HG03520 (cell line): ENCODE data around the gene ITPR2.

Experiments used
- ATAC-seq: cut with Tn5 transposase; IDR thresholded peaks from one replicate; pipeline ENCODE4 v1.9.1; 2021; ENCODE audit warnings: mild to moderate bottlenecking, moderate library complexity; ENCODE audit not compliant: unreplicated experiment

Gene ITPR2

DNA sequence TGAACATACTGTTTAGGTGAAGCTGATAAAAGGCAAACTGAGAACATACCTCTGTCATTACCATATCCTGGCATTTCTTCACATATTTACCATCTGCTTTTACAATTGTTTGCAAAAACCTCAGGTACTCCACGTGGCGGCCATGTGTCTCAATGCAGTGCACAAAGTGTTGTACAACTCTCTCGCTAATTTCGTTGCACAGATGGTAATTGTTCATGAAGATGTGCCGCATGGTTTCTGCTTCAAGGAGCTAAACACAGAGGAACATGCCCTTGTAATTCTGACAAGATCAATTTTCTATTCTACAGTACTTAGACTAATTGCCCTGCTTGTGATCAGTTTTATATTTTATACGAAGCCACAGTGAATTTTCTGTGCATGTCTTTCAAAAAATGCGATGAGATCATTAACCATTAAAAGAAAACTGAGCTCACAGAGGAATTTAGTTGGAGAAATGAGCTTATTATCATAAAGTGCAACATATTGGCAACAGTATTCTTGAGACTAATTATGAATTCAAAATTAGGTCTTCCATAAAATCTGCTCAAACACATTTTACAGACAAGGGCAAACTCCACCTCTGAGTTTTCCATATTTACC is 233.8 kb downstream of the ITPR2 start:
- no peak for ATAC-seq

DNA sequence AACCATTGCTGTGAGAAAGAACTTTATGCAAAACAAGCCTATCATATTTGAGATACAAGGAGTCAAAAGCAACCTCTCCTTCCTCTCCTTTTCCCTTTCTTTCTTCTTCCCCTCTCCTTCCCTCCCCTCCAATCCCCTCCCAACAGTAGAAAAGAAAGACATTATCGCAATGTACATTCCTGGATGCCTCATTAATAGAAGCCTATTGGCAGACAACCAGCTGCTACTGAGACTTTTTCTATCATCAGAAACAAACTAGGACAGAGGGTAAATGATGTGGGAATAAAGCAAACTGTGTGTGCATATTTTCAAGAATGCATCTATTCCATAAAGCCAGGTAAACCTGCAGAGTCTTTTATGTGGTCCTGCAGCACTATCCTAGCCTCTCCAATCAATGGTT is 237.2 kb downstream of the ITPR2 start:
- no peak for ATAC-seq

DNA sequence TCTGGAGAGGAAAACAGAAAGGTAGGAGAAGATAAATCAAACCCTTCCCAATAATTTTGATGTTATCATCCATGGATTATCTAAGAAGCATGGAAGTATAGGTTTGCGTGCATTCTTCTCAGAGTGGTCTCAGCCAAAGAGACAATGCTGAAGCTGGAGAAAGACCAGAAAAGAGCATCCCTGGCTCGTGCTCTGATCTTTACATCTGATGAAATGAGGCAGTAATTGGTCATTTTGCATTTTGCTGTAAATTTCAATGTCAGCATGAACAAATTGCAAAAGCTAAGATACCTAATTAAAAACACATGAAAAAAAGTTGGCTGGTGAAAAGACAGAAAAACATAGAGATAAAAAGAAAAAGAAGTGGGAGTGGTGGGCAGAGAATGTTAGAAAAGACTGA is 252.4 kb downstream of the ITPR2 start:
- ATAC-seq: no peak

DNA sequence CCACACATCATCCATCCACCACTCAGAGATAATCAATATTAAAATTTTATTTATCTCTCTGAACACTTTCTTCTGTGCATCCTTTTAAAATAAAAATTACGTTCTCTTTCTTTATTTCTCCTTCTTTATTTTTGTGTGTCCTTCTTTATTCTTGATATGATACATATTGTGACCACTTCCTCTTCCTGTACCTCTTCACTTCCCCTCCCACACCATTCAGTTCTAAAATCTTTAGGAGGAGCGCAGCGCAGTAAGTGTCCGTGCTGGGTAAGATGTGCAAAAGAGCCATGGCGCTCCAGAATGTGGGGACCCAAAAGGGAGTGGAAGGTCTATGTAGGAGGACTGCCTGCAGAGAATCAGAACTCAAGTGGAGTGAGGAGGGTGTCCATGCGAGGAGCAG is 256.7 kb downstream of the ITPR2 start:
- no peak for ATAC-seq

DNA sequence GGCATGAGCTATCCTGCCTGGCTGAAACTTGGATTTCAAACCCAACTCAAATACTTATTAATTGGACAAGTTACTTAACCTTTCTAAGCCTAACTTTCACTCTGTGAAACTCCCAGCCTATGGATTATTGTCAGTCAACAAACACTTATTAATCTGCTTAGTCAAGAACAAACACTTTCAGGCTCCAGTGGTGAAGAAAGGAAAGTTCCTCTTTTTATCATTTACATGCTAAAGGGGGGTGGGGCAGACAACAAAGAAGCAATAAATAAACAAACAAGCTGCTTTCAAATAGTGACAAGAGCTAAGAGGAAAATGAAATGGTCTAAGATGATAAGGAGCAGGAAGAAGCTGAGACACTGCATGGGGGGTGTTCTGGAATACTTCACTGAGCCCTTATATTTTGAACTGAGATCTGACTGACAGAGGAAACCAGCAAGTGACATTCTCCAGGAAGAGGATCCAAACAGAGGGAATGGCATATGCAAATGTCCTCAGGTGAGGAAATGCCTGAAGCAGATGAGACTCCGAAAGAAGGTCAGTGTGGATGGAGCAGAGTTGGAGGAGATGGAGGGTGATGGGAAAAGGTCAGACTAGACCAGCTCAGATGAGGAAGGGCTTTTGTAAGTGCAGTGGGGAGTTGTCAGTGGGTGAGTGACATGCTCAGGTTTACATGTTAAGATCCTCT is 259.6 kb downstream of the ITPR2 start:
- ATAC-seq: no peak

DNA sequence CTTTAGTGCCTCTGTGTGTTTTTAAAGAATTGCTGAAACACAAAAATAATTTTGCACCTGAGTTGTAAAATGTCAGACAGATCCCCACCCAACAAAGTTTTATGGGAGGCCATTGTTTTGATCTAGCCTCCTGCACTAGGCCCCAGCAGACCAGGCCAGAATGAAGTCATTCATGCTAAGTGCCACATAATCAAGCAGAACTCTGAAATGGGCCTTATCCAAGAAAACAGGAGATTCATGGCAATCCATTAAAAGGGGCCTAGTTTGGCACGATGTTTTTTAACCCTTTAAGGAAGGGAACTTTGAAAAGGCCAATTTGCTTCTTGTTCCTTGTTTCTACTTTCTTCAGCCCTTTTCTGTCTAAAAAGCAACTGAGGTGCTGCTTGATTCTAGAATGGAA is 260.9 kb downstream of the ITPR2 start:
- no peak for ATAC-seq

DNA sequence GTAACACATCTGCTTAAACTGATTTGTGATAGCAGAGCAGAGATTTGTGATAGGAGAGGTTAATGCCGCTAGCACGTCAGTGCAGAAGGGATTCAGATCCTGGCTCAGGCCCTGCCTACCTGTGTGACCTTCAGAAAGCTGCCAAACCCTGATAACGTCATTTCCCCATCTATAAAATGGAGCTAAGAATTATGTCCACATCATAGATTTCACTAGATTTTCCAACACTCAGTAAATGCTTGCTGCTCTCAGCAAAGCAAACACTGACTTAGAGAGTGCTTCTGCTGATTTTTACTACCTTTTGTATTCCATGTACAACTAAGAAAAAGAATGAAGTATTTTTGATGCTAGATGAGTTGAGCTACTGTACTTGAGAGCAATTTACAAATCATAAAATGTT is 261.4 kb downstream of the ITPR2 start:
- no peak for ATAC-seq

DNA sequence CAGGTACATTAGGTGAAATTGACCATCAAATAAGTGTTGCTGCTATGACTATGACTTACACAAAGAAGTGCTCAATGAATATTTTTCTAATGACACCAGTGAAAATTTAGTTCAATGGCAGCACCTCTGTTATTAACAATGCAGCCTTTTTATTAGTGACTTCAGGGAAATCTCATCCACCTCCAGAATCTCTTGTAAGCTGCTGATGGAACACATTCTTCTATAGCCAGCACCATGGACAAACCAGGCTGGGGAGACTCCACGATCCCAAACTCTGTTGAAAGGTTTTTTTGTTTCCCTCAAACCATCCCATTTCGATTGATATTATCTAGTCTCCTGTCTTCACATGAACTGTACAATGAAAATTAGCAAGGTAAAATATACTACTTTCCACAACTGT is 265.9 kb downstream of the ITPR2 start:
- no peak for ATAC-seq

DNA sequence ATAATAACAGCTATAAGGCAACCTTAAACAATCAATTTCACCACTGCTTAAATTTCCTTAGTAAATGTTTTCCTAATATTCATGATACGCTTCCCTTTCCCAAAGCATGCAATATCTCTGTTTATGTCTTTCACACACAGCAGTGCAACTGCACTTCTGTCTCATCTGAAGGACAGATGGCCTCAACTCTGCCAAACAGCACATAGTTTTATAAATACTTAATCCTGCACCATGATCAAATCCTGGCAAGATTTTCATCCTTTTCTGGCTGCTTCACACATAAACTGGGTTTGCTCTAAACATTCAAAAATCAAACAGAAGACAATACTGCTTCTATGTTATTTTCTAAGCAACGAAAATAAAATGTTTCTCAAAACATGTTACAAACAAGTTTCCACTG is 266.3 kb downstream of the ITPR2 start:
- no peak for ATAC-seq

DNA sequence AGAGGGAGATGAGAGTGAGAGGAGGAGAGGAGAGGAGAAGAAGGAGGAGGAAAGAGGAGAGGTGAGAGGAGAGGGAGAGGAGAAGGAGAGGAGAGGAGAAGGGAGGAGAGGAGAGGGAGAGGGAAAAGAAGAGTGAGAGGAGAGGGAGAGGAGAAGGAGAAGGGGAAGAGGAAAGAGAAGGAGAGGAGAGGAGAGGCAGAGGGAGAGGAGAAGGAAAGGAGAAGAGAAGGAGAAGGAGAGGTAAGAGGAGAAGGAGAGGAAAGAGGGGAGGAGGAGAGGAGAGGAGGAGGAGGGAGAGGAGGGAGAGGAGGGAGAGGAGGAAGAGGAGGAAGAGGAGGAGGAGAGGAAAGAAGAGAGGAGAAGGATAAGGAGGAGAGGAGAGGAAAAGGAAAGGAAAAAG is 266.8 kb downstream of the ITPR2 start:
- ATAC-seq: no peak

DNA sequence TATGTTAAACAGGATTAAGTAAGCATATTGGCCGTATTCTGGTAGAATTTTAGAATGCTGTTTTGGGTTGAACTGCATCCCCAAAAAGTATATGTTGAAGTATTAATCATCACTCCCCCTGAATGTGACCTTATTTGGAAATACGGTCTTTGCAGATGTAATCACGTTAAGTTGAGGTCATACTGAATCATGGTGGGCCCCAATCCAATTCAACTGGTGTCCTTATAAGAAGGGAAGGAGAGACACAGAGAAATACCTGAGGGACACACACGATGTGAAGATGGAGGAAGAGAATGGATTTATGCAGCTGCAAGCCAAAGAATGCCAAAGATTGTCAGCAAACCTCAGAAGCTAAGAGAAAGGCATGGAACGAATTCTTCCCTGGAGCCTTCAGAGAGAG is 268.6 kb downstream of the ITPR2 start:
- ATAC-seq: no peak

DNA sequence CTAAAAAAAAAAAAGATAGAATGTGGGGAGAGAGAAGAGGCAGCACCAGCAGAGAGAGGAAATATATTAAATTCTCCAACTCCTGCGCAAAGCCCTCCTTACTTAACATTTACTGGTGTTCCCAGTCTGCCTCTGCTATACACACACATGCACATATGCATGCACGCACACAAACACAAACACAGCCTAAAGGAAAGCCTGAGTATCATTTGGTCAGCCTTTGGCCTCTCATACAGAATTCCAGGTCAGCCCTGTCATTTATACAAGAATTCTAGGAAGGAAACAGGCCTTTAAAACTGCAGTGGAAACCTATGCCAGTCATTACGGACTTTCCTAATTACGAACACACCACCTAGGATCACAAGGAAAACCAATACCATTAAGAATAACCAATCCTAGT is 269.4 kb downstream of the ITPR2 start:
- no peak for ATAC-seq

DNA sequence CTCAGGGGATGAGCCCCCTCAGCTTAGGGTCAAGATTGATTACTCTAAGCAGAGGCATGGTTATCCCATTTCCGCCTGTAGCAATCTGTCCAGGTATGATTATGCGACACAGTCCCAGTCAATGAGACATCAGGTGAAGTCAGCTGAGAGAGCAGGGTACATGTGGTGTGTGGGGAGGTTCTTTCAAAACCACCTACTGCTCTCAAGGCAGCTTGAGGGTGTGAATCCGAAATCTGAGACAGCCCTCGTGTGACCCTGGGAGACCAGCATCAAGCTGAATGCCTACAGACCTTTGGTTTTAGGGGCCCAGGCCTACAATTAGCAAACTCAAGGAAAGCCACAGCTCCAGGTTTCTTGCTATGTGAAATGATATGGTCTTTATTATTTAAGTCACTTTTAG is 275.7 kb downstream of the ITPR2 start:
- no peak for ATAC-seq

DNA sequence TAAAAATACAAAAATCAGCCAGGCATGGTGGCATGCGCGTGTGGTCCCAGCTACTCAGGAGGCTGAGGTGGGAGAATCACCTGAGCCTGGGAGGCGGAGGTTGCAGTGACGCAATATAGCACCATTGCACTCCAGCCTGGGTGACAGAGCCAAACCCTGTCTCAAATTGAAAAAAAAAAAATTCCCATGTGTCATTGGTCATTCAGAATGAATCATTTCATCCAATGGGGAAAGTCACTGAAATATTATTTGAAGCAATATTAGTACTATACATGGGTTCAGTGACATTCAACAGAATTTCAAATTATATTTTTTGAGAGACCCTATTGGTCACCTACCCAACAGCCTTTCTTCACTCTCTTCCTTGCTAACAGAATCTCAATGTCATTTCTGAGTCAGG is 276.1 kb downstream of the ITPR2 start:
- no peak for ATAC-seq

DNA sequence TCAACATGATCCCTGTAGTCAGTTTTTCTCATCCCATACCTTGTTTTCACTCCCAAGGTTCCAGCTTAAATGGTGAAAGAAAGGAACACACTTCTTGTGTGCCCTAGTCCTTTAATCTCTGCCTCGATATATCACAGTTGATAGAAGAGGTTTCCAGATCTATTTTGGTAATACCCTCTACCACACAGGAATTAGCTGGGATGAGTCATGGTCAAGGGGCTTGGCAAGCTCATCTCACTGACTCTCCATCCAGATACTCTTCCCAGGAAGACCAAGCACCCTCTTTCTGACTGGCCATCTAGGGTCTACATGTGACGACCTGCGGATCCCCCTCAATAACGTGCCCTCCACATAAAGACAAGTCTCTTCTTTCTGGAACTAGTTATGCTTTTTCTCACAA is 277.9 kb downstream of the ITPR2 start:
- no peak for ATAC-seq

DNA sequence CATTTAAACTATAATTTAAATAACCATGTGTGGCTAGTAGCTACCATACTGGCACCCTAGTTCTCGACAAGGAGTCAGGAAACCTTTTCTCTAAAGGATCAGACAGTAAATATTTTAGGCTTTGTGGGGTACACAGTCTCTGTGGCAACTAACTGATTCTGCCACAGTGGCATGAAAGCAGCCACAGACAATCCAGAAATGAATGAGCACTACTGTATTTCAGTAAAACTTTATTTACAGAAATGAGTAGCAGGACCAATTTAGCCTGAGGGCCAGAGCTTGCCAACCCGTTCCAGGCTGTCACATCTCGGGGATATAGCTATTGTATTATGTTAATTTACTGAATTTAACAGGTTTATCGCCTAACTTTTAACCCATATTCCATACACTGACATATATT is 278.7 kb downstream of the ITPR2 start:
- peak; percentile 45 for ATAC-seq

DNA sequence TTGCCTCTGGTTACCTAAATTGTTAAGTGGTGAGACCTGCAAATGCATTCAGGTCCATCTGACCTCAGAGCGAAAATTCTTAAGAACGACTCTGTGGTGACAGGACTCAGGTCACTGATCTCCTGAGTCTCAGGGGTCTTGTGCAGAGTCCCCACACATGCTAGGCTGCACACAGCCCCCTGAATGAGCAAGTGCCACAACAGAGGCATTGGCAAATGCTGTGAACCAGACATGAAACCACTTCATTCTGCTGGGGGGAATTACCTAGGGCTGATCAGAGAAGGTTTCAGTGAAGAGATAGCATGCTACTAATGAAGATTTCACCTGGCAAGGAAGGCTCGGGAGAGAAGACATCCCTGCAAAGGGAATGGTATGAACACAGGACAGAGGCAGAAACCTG is 281.6 kb downstream of the ITPR2 start:
- no peak for ATAC-seq

DNA sequence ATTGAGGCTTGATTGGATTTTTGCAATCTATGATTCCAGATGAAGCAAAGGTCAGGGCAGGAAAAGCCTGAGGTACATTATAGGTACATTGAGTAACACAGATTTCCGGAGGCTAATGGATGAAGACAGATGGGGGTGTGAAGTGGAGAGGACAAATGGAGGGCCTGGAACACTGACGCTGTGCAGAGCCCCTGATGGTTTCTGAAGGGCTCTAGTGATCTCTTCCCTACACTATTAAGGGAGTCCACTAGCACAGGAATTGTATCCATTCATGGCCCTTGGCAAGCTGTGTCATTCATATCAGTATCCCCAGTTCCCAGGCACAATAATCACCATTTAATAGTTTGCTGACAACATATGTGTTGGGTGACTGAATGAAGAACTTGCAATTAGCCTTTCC is 284.8 kb downstream of the ITPR2 start:
- ATAC-seq: no peak

DNA sequence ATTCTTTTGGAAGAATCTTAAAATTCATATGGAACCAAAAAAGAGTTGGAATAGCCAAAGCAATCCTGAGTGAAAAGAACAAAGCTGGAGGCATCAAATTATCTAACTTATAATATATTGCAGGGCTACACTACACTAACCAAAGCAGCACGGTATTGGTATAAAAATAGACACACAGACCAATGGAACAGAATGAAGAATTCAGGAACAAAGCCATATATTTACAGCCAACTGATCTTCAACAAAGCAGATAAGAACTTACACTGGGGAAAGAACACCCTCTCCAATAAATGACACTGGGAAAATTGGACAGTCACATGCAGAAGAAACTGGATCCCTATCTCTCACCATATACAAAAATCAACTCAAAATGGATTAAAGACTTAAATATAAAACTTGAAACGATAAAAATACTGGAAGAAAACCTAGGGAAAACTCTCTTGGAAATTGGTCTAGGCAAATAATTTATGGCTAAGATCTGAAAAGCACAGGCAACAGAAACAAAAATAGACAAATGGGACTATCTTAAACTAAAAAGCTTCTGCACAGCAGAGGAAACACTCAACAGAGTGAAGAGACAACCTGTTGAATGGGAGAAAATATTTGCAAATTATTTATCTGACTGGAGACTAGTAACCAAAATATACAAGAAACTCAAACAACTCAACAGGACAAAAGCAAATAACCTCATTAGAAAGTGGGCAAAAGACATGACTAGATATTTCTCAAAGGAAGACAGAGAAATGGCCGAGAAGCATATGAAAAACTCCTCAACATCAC is 286.3 kb downstream of the ITPR2 start:
- no peak for ATAC-seq

DNA sequence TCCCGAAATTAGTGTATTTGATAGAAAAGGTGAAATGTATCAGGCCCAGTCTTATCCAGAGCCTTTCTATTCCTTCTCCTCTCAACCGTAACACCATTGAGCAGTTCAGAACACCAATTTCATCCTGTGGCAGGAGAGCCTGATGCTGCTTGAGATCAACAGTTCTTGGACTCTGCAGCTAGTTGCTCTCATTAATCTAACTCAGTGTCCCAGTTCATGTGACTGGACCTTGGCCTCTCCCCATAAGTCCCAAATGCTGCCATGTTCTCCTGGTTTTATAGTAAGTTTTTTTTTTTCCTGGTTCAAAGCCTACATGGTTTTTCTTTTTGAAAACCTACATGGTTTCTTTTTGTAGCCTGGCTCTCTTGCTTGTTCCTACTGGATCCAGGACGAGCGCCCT is 293.9 kb downstream of the ITPR2 start:
- ATAC-seq: no peak

DNA sequence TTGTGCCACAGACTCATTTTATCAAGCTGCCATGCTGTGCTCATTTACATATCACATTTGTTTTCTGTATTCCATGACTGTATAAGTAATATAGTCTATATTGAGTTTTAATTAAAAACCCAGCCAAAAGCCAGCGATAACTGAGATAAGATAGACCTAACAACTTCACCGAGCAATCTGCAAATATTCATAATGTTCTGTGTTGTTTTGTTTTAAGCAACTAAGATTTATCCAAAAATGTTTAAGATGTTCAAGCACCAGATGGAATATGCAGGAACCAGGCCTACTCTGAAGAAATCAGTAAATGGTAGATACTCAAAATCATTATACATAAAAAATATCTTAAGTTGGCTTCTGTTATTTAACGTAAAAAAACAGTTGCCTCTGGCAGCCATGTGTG is 295.3 kb downstream of the ITPR2 start:
- no peak for ATAC-seq

DNA sequence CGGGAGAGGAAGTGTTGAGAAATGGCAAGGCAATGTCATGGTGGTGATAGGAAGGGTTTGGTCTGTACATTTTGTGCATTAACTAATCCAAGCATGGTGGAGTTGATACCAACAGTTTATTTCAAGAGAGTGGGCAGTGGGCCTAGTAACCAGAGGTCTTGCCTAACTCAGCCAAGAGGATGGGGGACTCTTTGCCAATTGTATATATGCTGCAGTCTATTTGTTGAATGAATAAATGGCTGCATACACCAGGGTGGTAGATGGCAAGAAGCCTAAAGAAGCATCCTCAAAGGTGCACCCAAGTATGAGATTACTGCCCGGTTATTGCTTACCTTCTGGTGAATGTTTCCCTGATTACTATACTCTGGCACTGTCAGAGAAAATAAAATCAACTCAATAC is 295.9 kb downstream of the ITPR2 start:
- no peak for ATAC-seq
